ENCODE data around the gene GADD45A.
A peak's percentile ranks its signal among the peaks of the same experiment; 100 is the strongest.
"Not testable (repeated sequence)": the region's sequence is repeated elsewhere in the genome, so short reads cannot be mapped to it uniquely, and the experiment has no call there.

GADD45A gene, protein sequence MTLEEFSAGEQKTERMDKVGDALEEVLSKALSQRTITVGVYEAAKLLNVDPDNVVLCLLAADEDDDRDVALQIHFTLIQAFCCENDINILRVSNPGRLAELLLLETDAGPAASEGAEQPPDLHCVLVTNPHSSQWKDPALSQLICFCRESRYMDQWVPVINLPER

DNA sequence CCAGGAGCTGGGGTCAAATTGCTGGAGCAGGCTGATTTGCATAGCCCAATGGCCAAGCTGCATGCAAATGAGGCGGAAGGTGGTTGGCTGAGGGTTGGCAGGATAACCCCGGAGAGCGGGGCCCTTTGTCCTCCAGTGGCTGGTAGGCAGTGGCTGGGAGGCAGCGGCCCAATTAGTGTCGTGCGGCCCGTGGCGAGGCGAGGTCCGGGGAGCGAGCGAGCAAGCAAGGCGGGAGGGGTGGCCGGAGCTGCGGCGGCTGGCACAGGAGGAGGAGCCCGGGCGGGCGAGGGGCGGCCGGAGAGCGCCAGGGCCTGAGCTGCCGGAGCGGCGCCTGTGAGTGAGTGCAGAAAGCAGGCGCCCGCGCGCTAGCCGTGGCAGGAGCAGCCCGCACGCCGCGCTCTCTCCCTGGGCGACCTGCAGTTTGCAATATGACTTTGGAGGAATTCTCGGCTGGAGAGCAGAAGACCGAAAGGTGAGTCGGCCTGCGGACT lies at the start of gene GADD45A:
Gene GADD45A (plus strand): TSS at position 135 of the 491 bp plus-strand sequence. CDS start 294 bp downstream, at position 429.
- DNase-seq, result peak; percentile 89

DNA sequence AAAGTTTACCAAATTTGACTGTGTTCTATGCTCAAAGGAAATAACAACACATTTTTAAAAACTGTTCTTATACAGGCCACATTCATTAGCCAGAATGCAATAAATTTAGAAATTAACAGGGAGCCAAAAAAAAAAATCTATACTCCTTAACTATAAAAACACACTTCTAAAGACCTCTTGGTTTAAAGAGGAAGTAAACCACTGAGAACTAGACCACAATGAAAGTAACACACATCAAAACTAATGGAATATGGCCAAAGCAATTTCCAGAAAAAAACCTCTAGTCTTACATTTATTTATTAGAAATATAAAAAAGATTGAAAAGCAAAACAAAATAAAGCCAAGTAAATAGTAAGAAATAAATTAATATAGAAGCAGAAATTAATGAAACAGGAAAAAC lies 48.9 kb upstream of the GADD45A start:
- no peak for DNase-seq

DNA sequence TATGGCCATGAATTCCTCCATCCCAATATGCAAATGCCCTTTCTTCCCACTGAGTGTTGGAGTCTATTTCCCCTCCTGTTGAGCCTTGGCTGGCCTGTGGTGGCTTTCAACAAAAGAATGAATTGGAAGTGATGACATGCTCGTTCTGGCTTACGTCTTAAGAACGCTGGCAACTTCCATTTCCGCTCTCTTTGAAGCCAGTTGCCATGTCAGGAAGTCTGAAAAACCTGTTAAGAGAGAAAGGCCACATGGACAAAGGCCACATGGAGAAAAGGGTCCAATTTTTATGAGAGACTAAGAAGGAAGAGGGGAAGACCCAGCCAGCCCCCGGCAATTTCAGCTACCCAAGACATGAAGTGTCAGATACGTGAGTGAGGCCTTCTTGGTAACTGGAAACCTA lies 45.6 kb upstream of the GADD45A start:
- DNase-seq, result no peak

DNA sequence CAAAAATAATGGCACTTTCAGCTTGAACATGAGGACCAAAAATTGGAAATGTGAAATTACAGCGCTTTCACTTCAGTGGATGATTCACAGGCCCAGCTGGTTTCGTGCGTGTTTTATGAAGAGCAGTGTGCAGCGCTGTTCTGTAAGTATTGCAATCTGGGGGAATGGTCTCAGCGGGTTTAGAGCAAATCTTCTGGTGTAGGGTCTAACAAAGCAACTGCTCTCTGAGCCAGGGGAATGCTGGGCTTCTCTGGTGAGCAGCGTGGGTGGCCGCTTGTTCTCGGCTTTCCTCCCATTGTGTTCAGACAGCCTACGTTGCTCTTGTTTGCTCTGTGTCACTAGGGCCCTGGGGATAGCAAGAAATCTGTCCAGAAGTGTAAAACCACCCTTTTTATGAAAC lies 42.4 kb upstream of the GADD45A start:
- DNase-seq, result no peak

DNA sequence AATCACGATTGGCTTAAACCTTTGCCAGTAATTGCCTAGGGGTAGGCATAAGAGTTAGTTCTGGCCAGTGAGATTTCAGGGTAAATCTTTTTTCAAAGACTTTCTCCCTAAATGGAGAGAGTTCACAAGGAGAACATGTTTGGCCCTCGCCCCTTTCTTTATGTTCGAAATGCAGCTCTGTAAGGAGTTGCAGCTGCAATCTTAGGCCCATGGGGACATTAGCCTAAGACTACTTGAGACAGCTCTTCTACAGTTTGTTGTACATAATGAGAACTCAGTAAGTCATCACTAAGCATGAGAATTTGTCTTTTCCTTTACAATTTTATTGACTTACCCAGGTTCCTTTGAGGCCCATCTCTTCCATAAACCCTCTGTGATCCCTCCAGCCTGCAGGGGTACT lies 40.4 kb upstream of the GADD45A start:
- DNase-seq, result no peak

DNA sequence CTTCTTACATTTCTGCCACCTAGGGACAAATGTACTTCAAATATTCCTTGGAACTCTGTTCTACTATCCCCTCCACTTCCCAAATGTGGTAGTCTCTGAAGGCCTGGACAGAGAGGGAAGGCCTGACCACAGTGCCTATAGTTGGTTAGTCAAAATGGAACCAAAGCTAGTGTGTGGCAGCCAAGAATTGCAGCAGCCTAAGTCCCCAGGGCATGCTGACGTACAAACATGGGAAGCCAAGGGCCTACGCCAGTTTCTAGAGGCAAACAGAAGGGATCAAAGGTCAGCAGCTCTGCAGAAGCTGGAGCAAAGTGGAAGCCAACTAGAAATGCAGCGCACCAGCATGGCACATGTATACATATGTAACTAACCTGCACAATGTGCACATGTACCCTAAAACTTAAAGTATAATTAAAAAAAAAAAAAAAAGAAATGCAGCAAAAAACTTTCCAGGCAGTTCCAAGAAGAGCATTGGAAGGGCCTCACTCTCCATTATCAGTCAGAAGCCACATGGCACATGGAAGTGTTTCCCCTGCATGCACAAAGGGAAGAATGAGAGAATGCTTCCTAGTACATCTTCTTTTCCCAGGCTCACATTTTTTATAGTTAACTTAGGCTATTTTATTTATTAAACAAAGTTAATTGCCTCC lies 39.4 kb upstream of the GADD45A start:
- DNase-seq, result no peak

DNA sequence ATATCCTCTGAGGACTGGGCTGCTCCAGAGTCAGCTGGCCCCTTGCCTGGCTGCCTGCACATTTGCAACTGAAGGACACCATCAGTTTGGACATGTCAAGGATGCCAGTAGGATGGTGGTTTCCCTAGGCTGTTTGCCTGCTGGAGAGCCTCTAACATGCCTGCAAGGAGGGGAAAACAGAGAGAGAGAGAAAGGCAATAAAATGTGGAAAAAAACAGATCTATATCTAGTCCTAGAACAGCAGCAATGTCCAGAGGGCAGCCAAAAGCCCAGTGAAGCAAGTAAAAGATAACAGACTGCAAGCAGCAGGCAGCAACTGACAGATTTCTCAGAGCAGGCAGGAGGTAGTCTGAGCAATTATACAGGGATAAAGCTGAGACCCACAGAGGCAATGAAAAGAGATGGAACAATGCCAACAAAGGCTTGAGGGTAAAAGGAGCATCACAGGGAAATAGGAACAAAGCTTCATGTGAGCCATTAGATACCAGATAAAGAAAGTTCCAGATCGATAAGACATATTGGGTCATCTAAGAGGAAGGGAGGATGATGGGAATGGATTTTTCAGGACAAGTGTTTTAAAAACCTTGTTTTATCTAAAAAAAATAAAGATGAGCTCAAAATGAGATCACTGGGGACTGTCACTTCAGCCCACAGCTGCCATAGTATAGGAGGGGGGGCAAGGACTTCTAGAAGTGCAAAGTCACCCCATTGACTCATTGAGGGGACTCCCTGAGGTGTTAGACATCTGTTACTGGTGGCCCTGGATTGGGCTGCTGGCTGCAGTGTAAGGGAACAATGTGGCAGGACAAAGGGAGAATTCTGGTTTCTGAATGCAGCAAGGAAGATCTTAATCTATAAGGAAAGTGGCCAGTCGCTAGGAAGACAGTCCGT lies 38.6 kb upstream of the GADD45A start:
- no peak for DNase-seq

DNA sequence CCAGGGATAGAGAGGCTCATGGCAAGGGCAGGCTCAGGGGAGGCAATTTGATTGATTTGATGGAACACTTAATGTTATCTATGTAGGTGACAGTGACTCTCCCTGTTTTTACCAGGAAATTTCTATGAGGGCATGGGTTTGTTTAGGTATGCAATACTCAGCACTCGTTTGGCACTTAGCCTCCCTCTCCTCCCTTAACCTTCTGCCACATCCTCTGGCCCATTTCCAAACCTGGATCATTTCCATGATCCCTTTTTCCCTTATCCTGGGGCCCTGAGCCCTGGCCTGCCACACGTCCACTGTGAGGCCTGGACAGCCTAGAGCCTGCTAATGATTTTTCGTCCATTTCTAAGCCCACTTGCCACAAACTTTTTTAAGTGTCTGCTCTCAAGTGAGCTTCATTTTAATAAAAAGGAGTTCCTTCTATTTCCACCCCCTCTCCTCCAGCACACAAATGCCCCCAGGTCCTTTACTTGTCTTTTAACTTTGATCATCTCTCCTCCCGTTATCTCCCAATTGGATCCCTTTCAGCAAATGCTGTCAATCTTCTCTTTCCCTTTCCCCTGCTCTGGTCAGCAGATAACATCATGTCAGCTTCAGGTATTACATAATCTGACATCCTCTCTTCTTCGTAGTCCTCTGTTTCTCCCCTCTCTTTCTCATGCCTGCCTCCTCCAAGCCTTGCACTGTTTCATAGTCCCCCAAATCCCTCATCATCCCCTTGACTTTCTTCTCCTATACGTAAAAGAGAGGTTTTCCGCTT lies 37.8 kb upstream of the GADD45A start:
- no peak for DNase-seq

DNA sequence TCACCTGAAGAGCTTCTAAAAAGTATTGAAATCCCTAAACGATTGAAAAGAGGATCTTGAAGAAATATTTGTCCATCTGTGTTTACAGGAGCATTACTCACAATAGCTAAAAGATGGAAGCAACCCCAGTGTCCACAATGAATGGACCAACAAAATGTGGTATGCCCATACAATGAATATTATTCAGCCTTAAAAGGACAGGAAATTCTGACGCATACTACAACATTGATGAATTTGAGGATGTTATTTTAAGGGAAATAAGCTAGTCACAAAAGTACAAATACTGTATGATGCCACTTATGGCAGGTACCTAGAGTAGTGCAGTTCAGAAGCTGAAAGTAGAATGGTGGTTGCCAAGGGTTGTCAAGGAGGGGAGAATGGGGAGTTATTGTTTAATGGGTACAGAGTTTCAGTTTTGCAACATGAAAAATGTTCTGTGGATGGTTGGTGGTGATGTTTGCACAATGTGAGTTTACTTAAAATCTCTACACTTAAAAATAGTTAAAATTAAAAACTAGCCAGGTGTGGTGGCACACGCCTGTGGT lies 37.1 kb upstream of the GADD45A start:
- no peak for DNase-seq

DNA sequence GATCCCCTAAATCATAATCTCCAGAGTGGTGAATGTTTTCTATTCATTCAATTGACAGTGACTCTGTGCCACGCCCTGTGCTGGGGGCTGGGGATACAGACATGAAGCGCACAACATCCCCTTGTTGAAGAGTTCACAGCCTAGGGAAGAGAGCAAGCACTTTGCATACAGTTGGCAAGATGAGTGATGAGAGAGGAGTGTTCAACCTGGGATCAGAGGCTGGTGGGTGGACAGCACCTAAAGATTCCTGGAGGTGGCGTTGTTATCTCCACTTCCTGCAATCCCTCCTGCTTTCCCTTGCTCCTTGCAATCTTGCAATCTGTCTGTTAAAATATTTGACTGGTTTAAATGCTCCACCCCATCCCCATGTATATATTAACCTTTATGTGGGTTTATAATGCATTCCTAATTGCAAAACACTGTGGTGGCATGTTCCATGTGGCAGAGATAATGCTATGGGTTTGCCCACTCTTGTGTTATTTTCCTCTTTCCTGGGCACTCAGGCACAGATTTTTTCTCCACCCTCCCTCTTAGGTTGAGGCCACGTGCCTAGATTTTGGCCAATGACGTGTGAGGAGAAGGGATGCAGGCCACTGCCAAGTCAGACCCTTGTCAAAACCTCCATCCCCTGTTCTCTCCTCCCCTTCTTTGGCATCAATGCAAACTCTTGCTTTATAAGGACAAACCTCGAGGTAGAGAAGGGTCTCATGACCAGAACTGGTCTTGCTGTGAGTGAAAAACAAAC lies 36.2 kb upstream of the GADD45A start:
- no peak for DNase-seq

DNA sequence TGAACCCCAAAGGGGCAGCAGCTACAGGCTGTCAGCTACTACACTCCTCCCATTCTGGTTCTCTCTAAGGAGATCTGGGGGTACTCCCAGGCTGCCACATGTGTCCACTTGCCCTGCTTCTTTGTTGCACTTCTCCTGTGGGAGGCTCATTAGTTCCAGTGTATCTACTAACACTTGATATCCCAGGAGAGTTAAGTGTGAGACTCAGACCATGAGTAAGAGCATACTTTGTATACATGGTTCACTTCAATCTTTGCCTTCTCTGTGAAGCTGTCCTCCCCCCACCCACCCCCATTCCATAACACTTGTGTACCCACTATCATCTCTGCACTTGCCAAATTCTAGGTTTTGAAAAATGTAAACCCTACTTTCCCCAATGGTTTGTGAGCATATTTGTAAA lies 34.9 kb upstream of the GADD45A start:
- DNase-seq, result no peak

DNA sequence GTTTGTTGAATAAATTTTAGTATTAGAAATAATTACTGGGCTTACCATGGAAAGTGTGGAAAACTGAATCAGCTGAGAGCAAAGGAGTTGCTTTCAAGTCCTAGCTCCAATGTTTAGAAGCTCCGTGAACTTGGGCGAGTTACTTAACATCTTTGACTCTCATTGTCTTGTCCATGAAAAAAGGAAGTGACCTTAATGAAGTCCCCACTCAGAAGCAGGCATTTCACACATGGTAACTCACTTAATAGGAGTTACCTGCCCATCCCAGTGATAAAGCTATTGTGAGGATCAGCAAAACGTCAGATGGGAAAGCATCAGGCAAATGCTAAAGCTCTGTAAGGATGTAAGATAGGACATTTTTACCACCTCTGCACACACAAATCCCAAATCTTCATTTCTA lies 34.0 kb upstream of the GADD45A start:
- DNase-seq, result no peak

DNA sequence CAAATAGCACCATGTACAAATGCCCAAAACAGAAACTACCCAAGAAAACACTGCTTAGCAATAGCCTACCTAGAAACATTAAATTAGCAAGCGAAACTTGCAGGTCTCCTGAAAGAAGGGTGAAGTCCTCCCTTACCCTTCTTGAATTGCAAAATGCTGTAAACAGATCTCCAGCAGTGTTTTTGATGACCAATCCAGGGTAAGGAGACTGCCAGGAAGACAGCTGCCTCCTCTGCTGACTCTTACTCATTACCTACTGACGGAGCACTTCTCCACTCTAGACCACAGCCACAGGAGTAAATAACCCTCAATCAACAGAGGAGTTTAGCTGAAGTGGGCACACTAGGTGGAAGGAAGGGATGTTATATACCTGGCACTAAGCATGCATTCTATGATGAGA lies 32.2 kb upstream of the GADD45A start:
- DNase-seq, result no peak

DNA sequence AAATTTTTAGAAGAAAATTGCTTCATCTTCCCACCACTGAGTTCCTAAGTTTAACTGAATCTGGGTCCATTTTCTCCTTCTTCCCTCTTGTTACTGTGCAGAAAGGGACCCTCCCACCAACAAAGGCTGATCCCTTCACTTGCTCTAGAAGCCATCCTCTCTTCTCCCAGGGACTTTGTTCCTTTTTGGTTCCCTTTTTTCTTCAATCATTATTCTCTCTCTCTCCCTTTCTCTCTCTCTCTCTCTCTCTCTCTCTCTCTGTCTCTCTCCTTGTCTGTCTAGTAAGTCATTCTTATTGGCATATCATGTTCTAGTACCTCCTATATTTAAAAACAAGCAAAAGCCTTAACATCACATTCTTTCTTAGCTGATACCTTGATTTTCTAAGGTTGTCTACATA lies 31.7 kb upstream of the GADD45A start:
- no peak for DNase-seq

DNA sequence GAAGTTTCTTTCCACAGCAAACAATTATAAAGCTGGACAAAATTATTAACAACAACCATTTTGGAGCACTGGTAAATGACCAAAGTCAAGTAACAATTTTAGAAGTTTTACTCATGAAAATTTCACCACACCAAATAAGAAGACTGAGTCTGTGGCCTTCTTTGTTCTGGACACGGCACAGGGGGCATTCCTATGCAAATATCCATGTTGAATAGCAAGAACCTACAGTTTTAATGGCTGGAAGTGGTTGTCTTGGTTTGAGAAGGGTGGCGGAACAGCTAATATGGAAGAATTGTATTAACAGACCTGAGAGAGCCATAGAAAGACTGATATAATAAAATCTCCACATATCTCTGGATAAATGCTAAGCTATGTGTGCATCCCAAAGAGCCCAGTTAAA lies 29.4 kb upstream of the GADD45A start:
- no peak for DNase-seq

DNA sequence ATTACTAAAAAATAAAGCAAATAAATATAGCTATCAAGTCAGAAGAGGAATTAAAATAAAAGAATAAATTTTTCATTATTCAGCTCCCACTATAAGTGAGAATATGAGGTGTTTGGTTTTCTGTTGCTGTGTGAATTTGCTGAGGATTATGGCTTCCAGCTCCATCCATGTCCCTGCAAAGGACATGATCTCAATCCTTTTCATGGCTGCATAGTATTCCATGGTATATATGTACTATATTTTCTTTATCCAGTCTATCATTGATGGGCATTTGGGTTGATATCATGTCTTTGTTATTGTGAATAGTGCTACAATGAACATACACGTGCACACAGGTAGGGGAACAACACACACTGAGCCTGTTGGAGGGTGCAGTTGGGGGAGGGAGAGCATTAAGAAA lies 27.8 kb upstream of the GADD45A start:
- not testable (repeated sequence) for DNase-seq

DNA sequence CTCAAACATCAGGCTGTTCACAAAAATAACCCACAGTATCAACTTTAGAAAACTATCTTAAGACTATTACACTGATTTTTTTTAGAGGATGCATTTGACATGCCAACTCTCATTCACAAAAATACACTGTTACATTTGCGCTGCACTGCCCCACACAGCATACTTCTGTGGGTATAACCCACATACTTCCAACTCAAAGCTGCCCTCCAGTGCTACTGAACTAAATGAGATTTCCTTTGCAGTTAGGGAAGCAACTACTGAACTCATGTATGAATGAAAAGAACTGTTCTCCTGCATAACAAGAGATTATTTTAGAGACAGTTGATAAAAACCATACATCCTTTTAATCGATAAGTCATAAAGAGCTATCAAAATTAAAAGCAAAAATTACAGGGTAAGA lies 25.8 kb upstream of the GADD45A start:
- DNase-seq, result no peak

DNA sequence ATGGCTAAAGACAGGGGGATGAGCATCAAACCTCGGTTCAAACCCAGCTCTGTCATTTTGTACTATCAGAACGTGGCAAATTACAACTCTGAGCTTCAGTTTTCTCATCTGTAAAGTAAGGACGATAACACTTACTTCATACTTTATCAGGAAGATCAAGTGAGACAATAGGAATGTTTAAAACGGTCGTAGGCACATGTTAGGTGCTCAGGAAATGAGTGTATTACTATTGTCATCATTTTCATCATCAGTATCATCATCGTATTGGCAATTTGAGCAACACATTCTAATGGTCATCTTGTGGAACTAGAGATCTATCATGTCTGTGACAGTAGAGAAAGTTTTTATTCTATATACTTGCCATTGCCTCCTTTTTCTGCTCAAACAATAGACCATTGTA lies 22.1 kb upstream of the GADD45A start:
- no peak for DNase-seq

DNA sequence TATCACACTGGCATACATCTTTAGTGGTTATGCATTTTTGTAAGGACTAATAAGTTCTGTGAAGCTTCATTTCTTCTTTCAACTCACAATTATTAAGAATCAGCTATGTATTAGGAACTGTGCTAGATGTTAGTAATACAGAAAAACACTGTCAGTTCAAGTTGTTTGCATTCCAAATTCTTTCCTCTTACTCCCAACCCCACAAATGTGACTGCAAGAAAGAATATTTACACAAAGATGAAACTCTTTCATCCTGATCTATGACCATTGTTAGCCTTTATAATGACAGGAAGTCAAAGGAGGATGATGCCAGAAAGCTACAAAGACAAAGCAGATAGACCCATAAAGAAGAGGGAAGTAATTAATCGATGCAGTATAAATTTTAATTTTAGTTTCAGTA lies 21.0 kb upstream of the GADD45A start:
- DNase-seq, result no peak

DNA sequence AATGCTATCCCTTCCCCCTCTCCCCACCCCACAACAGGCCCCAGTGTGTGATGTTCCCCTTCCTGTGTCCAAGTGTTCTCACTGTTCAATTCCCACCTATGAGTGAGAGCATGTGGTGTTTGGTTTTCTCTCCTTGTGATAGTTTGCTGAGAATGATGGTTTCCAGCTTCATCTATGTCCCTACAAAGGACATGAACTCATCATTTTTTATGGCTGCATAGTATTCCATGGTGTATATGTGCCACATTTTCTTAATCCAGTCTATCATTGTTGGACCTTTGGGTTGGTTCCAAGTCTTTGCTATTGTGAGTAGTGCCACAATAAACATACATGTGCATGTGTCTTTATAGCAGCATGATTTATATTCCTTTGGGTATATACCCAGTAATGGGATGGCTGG lies 19.7 kb upstream of the GADD45A start:
- DNase-seq, result not testable (repeated sequence)

DNA sequence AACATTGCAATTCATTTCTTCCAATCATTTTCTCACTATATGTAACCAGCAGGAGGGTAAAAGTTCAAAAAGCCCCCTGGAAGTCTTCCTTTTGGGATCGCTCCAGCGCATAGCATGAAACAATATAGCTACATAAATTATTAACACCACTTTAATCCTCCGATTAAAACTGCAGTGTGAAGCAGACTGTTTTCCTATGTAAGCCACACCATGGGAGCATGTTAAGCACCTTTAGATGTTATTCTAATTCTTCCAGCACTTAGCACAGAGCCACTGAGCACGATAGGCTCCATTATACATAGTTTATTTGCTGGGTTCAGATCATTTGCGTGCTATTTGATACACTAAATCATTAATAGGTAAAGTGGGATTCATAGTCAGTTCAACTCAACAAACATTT lies 18.4 kb upstream of the GADD45A start:
- no peak for DNase-seq

DNA sequence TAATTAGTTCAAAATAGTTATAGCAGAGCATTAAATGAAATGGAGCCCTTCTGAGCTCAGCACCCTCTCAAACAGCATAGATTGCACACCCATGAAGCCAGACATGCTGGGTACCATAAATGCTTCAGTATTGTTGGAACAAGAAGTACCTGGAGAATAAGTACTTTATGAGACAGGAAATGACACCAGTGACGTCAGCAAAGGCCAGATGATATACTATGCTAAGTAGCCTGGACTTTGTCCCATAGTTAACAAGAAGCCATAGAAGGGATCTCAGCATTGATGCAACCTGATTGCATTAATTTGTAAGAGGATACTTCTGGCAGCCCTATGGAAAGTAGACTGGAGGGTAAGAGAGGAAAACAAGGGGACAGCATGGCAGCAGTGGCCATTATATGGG lies 16.3 kb upstream of the GADD45A start:
- no peak for DNase-seq

All from KG1 (cell line).